KMS-11 (cell line): ENCODE measurements around the gene DUS2.

Experiments
- H2AFZ ChIP-seq: fragments of 200-600 bp; sonication (generic); 2 replicates; pipeline ENCODE4 v1.6.1; 2016; ENCODE audit warnings: antibody characterized with exemption, mixed run types, low read depth
- H3K27ac ChIP-seq: fragments of 200-600 bp; sonication (generic); 2 replicates; pipeline ENCODE4 v1.6.1; 2016; ENCODE audit warnings: mild to moderate bottlenecking, mixed run types
- H3K27me3 ChIP-seq: fragments of 200-600 bp; sonication (generic); 2 replicates; pipeline ENCODE4 v1.6.1; 2017; ENCODE audit warnings: mild to moderate bottlenecking, low read depth, mixed run types, moderate library complexity; ENCODE audit not compliant: insufficient read depth
- H3K36me3 ChIP-seq: fragments of 200-600 bp; sonication (generic); 2 replicates; pipeline ENCODE4 v1.6.1; 2017; ENCODE audit warnings: mild to moderate bottlenecking, mixed run types; ENCODE audit not compliant: insufficient read depth
- H3K4me1 ChIP-seq: fragments of 200-600 bp; sonication (generic); 2 replicates; pipeline ENCODE4 v1.6.1; 2016; ENCODE audit warnings: mild to moderate bottlenecking, low read depth, mixed run types; ENCODE audit not compliant: poor library complexity, severe bottlenecking
- H3K4me2 ChIP-seq: fragments of 200-600 bp; sonication (generic); 2 replicates; pipeline ENCODE4 v1.7.0; 2016; ENCODE audit warnings: mild to moderate bottlenecking, mixed run types
- H3K4me3 ChIP-seq: fragments of 200-600 bp; sonication (generic); IDR thresholded peaks from 2 replicates; pipeline ENCODE4 v1.6.1; 2017; ENCODE audit warnings: low read depth, low read length, mixed read lengths; ENCODE audit not compliant: insufficient read depth
- H3K79me2 ChIP-seq: fragments of 200-600 bp; sonication (generic); 2 replicates; pipeline ENCODE4 v1.6.1; 2016; ENCODE audit warnings: low read depth, mixed run types; ENCODE audit not compliant: insufficient read depth
- H3K9ac ChIP-seq: fragments of 200-600 bp; sonication (generic); 2 replicates; pipeline ENCODE4 v1.6.1; 2016; ENCODE audit warnings: mild to moderate bottlenecking, mixed run types
- H4K20me1 ChIP-seq: fragments of 200-600 bp; sonication (generic); 2 replicates; pipeline ENCODE4 v1.6.1; 2016; ENCODE audit warnings: mild to moderate bottlenecking, mixed run types; ENCODE audit not compliant: insufficient read depth
- CTCF ChIP-seq: fragments of 200-600 bp; sonication (generic); conservative IDR thresholded peaks from 2 replicates; pipeline ENCODE4 v1.6.1; 2017; ENCODE audit warnings: low read depth, mild to moderate bottlenecking, antibody characterized with exemption, low read length, moderate library complexity, mixed read lengths

Gene DUS2

GRCh38 chr16:68031951-68032350 lies 8.9 kb downstream of the DUS2 start:
- Histone ChIP-seq H3K79me2 (no peaks in the 10 kb centered on the region), H3K27me3 (no peaks in the 10 kb centered on the region), H3K36me3 (no peaks in the 10 kb centered on the region; the same call in 1 of the 2 replicates), H2AFZ (no peak overlapping the region), H3K4me2 (no peak overlapping the region), H3K4me3 (no peak overlapping the region), H3K9ac (no peak overlapping the region), H3K27ac (no peak overlapping the region), H3K4me1 (no peaks in the 10 kb centered on the region), H4K20me1 (no peaks in the 10 kb centered on the region)
- TF ChIP-seq CTCF: no peak

GRCh38 chr16:68033101-68033500 lies 10.0 kb downstream of the DUS2 start:
- no peaks in the 10 kb centered on the region; the same call in 1 of the 2 replicates for H3K36me3 ChIP-seq

GRCh38 chr16:68035227-68035626 lies 12.1 kb downstream of the DUS2 start:
- Histone ChIP-seq H2AFZ (no peak overlapping the region), H3K27me3 (no peaks in the 10 kb centered on the region), H3K27ac (no peak overlapping the region), H3K4me3 (no peak overlapping the region), H4K20me1 (no peaks in the 10 kb centered on the region), H3K4me1 (peaks cover 2% of the 10 kb centered on the region), H3K9ac (no peak overlapping the region), H3K36me3 (no peaks in the 10 kb centered on the region), H3K4me2 (no peak overlapping the region), H3K79me2 (no peaks in the 10 kb centered on the region)
- no peak for TF ChIP-seq CTCF

More at GRCh38 chr16:68033101-68033500, 10.0 kb downstream of the DUS2 start:
- H3K4me1 ChIP-seq: no peaks in the 10 kb centered on the region
- no peak for TF ChIP-seq CTCF
- no peaks in the 10 kb centered on the region for H4K20me1 ChIP-seq
- no peak overlapping the region for H2AFZ ChIP-seq
- H3K9ac ChIP-seq: no peak overlapping the region
- no peaks in the 10 kb centered on the region for H3K79me2 ChIP-seq
- H3K4me3 ChIP-seq: no peak overlapping the region
- H3K4me2 ChIP-seq: no peak overlapping the region
- H3K27me3 ChIP-seq: no peaks in the 10 kb centered on the region
- no peak overlapping the region for H3K27ac ChIP-seq

GRCh38 chr16:68037841-68038597 lies 14.9 kb downstream of the DUS2 start:
- Histone ChIP-seq H3K4me1 (peaks cover 4% of the 10 kb centered on the region), H3K36me3 (no peaks in the 10 kb centered on the region), H3K79me2 (no peaks in the 10 kb centered on the region), H3K27me3 (no peaks in the 10 kb centered on the region), H2AFZ (no peak overlapping the region), H3K27ac (no peak overlapping the region), H4K20me1 (no peaks in the 10 kb centered on the region), H3K9ac (no peak overlapping the region), H3K4me3 (no peak overlapping the region), H3K4me2 (no peak overlapping the region)
- TF ChIP-seq CTCF: no peak
